H1 (cell line): ENCODE results near the gene GNG8. TPM values are rescaled to one million over a fixed set of nuclear protein-coding genes. Genes with fewer than 3 reads are reported as not detected.

Experiments
- CTCF ChIA-PET: fragments of 300-600 bp; sonication (Branson Sonifier 250); formaldehyde crosslinking; loops from one replicate; lab custom pipeline; 2021; ENCODE audit not compliant: partially characterized antibody; lab: Charles Lee
- POLR2A ChIA-PET: fragments of 300-600 bp; sonication (Branson Sonifier 250); formaldehyde crosslinking; loops from one replicate; lab custom pipeline; 2021; ENCODE audit warnings: inconsistent platforms; ENCODE audit not compliant: partially characterized antibody; lab: Charles Lee
- DNase-seq, 2 experiments: peaks; one replicate each; pipeline versions ENCODE4 v3.0.0 to v3.0.0-alpha.2; 2010 to 2022; ENCODE audit warnings: low spot score in 2 of 2, low read depth in 1 of 2, mixed read lengths in 1 of 2
- FAIRE-seq: peaks from 2 replicates; lab custom pipeline; 2011; peaks lifted over from hg19 to GRCh38; lab: Jason Lieb, UNC
- H2AFZ ChIP-seq: 2 replicates; pipeline ENCODE4 v1.8.1; 2012; ENCODE audit warnings: low read length, inconsistent platforms
- H2AK5ac ChIP-seq: 2 replicates; pipeline ENCODE4 v1.6.1; 2013; ENCODE audit warnings: low read depth, low read length
- H2BK120ac ChIP-seq: replicated peaks from 2 replicates; pipeline ENCODE3; 2013; ENCODE audit warnings: low read depth, low read length, inconsistent platforms
- H2BK12ac ChIP-seq: 2 replicates; pipeline ENCODE4 v1.6.1; 2013; ENCODE audit warnings: low read depth, low read length
- H2BK15ac ChIP-seq: 2 replicates; pipeline ENCODE4 v1.6.1; 2013; ENCODE audit warnings: low read length
- H2BK20ac ChIP-seq: 2 replicates; pipeline ENCODE4 v1.6.1; 2013; ENCODE audit warnings: low read length
- H2BK5ac ChIP-seq: 2 replicates; pipeline ENCODE4 v1.6.1; 2013; ENCODE audit warnings: low read depth, low read length
- H3K14ac ChIP-seq: 2 replicates; pipeline ENCODE4 v1.6.1; 2013; ENCODE audit warnings: inconsistent platforms; ENCODE audit not compliant: insufficient read length
- H3K18ac ChIP-seq: 2 replicates; pipeline ENCODE4 v1.6.1; 2013; ENCODE audit warnings: low read length; ENCODE audit errors: extremely low read depth
- H3K23ac ChIP-seq: 2 replicates; pipeline ENCODE4 v1.6.1; 2013; ENCODE audit warnings: inconsistent platforms; ENCODE audit not compliant: insufficient read length
- H3K23me2 ChIP-seq: 2 replicates; pipeline ENCODE4 v1.6.1; 2013; ENCODE audit warnings: low read depth, low read length
- H3K27ac ChIP-seq: 2 replicates; pipeline ENCODE4 v1.6.1; 2011; ENCODE audit warnings: low read depth, low read length, inconsistent platforms
- H3K27me3 ChIP-seq, 4 experiments: replicated peaks in 1 of 4; 1 replicate in 1 of 4; 2 replicates in 3 of 4; pipeline versions ENCODE4 v1.6.1 to v1.8.1; 2011 to 2013; ENCODE audit warnings: low read length in 3 of 4, mild to moderate bottlenecking in 3 of 4, inconsistent platforms in 2 of 4, mixed read lengths in 2 of 4, moderate library complexity in 1 of 4; ENCODE audit not compliant: control insufficient read depth in 3 of 4, insufficient read depth in 3 of 4; ENCODE audit errors: extremely low read depth in 1 of 4
- H3K36me3 ChIP-seq, 4 experiments: 2 replicates each; pipeline versions ENCODE4 v1.6.1 to v1.8.1; 2011 to 2013; ENCODE audit warnings: mild to moderate bottlenecking in 4 of 4, low read length in 3 of 4, moderate library complexity in 2 of 4, control low read depth in 1 of 4, inconsistent platforms in 1 of 4; ENCODE audit not compliant: insufficient read depth in 4 of 4, control insufficient read depth in 2 of 4
- H3K4ac ChIP-seq: replicated peaks from 2 replicates; pipeline ENCODE3; 2013; ENCODE audit warnings: low read length, low read depth, mixed read lengths, inconsistent platforms; ENCODE audit not compliant: insufficient read length
- H3K4me1 ChIP-seq, 4 experiments: replicated peaks in 1 of 4; 1 replicate in 1 of 4; 2 replicates in 3 of 4; pipeline versions ENCODE4 v1.6.1 to v1.8.1; 2011 to 2013; ENCODE audit warnings: low read length in 3 of 4, inconsistent platforms in 2 of 4, mixed read lengths in 1 of 4; ENCODE audit not compliant: insufficient read depth in 4 of 4, control insufficient read depth in 3 of 4
- H3K4me2 ChIP-seq, 2 experiments: 2 replicates each; pipeline versions ENCODE4 v1.6.1 to v1.8.1; 2011 to 2013; ENCODE audit warnings: low read depth in 2 of 2, low read length in 2 of 2, control low read depth in 1 of 2, inconsistent platforms in 1 of 2, mild to moderate bottlenecking in 1 of 2; ENCODE audit not compliant: insufficient read depth in 1 of 2
- H3K4me3 ChIP-seq, 4 experiments: fragments of 200-600, 300-600 bp in 1 of 4; sonication (generic), shearing (Covaris generic), sonication (Bioruptor Twin) in 1 of 4; 2 replicates each; pipeline versions ENCODE4 v1.5.1 to v1.8.1; 2011 to 2016; ENCODE audit warnings: low read length in 4 of 4, low read depth in 3 of 4, control low read depth in 2 of 4, inconsistent platforms in 2 of 4, mild to moderate bottlenecking in 2 of 4, mixed read lengths in 1 of 4, moderate library complexity in 1 of 4; ENCODE audit not compliant: insufficient read depth in 2 of 4; ENCODE audit errors: extremely low read depth in 1 of 4
- H3K56ac ChIP-seq: replicated peaks from 2 replicates; pipeline ENCODE3; 2013; ENCODE audit warnings: low read depth, mild to moderate bottlenecking, mixed read lengths, low read length, inconsistent platforms; ENCODE audit not compliant: insufficient read length
- H3K79me1 ChIP-seq: 2 replicates; pipeline ENCODE4 v1.6.1; 2013; ENCODE audit warnings: low read depth, low read length, control low read depth
- H3K79me2 ChIP-seq, 2 experiments: 2 replicates each; pipeline versions ENCODE4 v1.6.1 to v1.8.1; 2012 to 2013; ENCODE audit warnings: low read length in 2 of 2, mild to moderate bottlenecking in 2 of 2, inconsistent platforms in 1 of 2; ENCODE audit not compliant: insufficient read depth in 2 of 2, control insufficient read depth in 1 of 2
- H3K9ac ChIP-seq, 4 experiments: replicated peaks in 1 of 4; 1 replicate in 1 of 4; 2 replicates in 3 of 4; pipeline versions ENCODE4 v1.6.1 to v1.8.1; 2011 to 2013; ENCODE audit warnings: low read depth in 3 of 4, low read length in 3 of 4, control low read depth in 2 of 4, mild to moderate bottlenecking in 2 of 4, moderate library complexity in 2 of 4, inconsistent platforms in 1 of 4; ENCODE audit errors: extremely low read depth in 1 of 4
- H3K9me3 ChIP-seq, 2 experiments: 2 replicates each; pipeline versions ENCODE4 v1.6.1 to v1.8.1; 2012 to 2013; ENCODE audit warnings: mild to moderate bottlenecking in 2 of 2, moderate library complexity in 2 of 2, control low read depth in 1 of 2, inconsistent platforms in 1 of 2, low read depth in 1 of 2, low read length in 1 of 2, mixed read lengths in 1 of 2; ENCODE audit not compliant: insufficient read depth in 2 of 2
- H4K20me1 ChIP-seq, 2 experiments: replicated peaks in 1 of 2; 2 replicates each; pipeline versions ENCODE3 to v1.8.1; 2011 to 2013; ENCODE audit warnings: inconsistent platforms in 2 of 2, low read length in 2 of 2, mild to moderate bottlenecking in 1 of 2; ENCODE audit not compliant: insufficient read depth in 2 of 2, control insufficient read depth in 1 of 2
- H4K5ac ChIP-seq: 2 replicates; pipeline ENCODE4 v1.6.1; 2013; ENCODE audit warnings: low read length, low read depth, mixed read lengths, inconsistent platforms; ENCODE audit not compliant: insufficient read length
- H4K8ac ChIP-seq: 2 replicates; pipeline ENCODE4 v1.8.0; 2013; ENCODE audit warnings: mild to moderate bottlenecking, moderate library complexity, low read length, inconsistent platforms; ENCODE audit not compliant: insufficient read depth; ENCODE audit errors: extremely low read depth
- H4K91ac ChIP-seq: replicated peaks from 2 replicates; pipeline ENCODE3; 2013; ENCODE audit warnings: low read length, mixed read lengths, inconsistent platforms; ENCODE audit not compliant: insufficient read length
- EGR1 ChIP-seq: IDR thresholded peaks from 2 replicates; pipeline ENCODE4 v1.6.1; 2011; ENCODE audit warnings: low read depth, low read length, borderline replicate concordance
- EP300 ChIP-seq, 2 experiments: IDR thresholded peaks; 1 replicate in 1 of 2; 2 replicates in 1 of 2; pipeline ENCODE4 v1.6.1; 2011 to 2012; ENCODE audit warnings: low read depth in 2 of 2, low read length in 2 of 2, mild to moderate bottlenecking in 2 of 2, borderline replicate concordance in 1 of 2, inconsistent platforms in 1 of 2, moderate library complexity in 1 of 2
- EZH2 ChIP-seq: fragments of 200-600 bp; sonication (generic); IDR thresholded peaks from 2 replicates; pipeline ENCODE4 v1.7.1; 2012; ENCODE audit warnings: low read depth, mild to moderate bottlenecking, moderate library complexity, low read length, inconsistent platforms; ENCODE audit not compliant: severe bottlenecking
- GABPA ChIP-seq: IDR thresholded peaks from 2 replicates; pipeline ENCODE4 v1.6.1; 2011; ENCODE audit warnings: mild to moderate bottlenecking, low read length, moderate library complexity, borderline replicate concordance; ENCODE audit not compliant: insufficient read depth
- WGBS, 2 experiments: shearing (Covaris generic) in 1 of 2; methylation state at CpG; one replicate each; pipeline versions ENCODE4 v1.1.6 to v1.1.7; 2013 to 2015; ENCODE audit warnings: low lambda C conversion rate in 2 of 2, mixed read lengths in 2 of 2, inconsistent platforms in 1 of 2, low coverage in 1 of 2, missing lambda C conversion rate in 1 of 2; ENCODE audit not compliant: insufficient replicate concordance in 2 of 2, insufficient coverage in 1 of 2, insufficient read length in 1 of 2; ENCODE audit errors: extremely low coverage in 1 of 2, missing lambda C conversion rate in 1 of 2; 5-methylcytosine and 5-hydroxymethylcytosine counted together
- polyA plus RNA-seq, 7 experiments: library from polyadenylated mRNA; depleted of rRNA in 3 of 7; stranded (reverse) in 5 of 7; unstranded in 2 of 7; fragments of >200 nt in 5 of 7; fragments of 200-250 nt in 2 of 7; gene quantifications; 1 replicate in 5 of 7; 2 replicates in 1 of 7; 4 replicates in 1 of 7; pipeline versions ENCODE4 v1.2.1 to v1.2.3, GENCODE V29; 2011 to 2013; ENCODE audit warnings: missing spikeins in 2 of 7, mixed read lengths in 2 of 7
- total RNA-seq: library from RNA; stranded (reverse); fragmentation: NEBNext Ultra II Directional; extraction: Animal tissue kit (Norgen Biotek cat#: 25700); gene quantifications from 2 replicates; pipeline ENCODE4 v1.2.1, GENCODE V29; 2021

The GNG8 gene
- total and polyA plus RNA-seq, 2 of the 8 experiments (the other 6 are each of a cell fraction or from before 2014, with no cell fraction given), result not detected

GRCh38 chr19:46611776-46612175 is 24.2 kb downstream of the GNG8 start:
- H3K79me2 ChIP-seq, result no peaks in the 10 kb centered on the region
- no peak overlapping the region for H2BK12ac ChIP-seq
- no peak overlapping the region for H3K27ac ChIP-seq
- H3K23ac ChIP-seq, result no peak overlapping the region
- no peak for TF ChIP-seq EZH2
- TF ChIP-seq EGR1, result no peak
- no peak for TF ChIP-seq EP300 (IDR thresholded peaks at IDR 0.05; ENCODE audit: borderline replicate concordance in 1 of 2, low read depth in 2 of 2, low read length in 2 of 2)
- TF ChIP-seq GABPA, result no peak
- H2BK20ac ChIP-seq, result no peak overlapping the region
- no peaks in the 10 kb centered on the region for H3K79me1 ChIP-seq
- no peak overlapping the region for H2BK120ac ChIP-seq
- DNase-seq (no peak), FAIRE-seq (no peak)
- WGBS, 2 experiments, result 90% methylated on average over 6 of the region's 6 CpGs; no CpG with 5 or more reads in 1 of the 2 experiments
- H3K9me3 ChIP-seq, result no peaks in the 10 kb centered on the region
- H3K23me2 ChIP-seq, result no peaks in the 10 kb centered on the region
- peaks cover 0 to 11% of the 10 kb centered on the region in 2 experiments for H4K20me1 ChIP-seq
- H3K9ac ChIP-seq, result no peak overlapping the region
- H2AK5ac ChIP-seq, result no peak overlapping the region
- H2AFZ ChIP-seq, result no peak overlapping the region
- CTCF ChIA-PET, result interaction anchor here (1.1 to 15.6 kb wide), 6 partner anchors 10 to 93 kb away, joined by 5 to 341 read pairs (median 12); partner anchors contain the start of genes CALM3, DACT3 and PTGIR
- no peak overlapping the region for H4K91ac ChIP-seq
- H4K5ac ChIP-seq, result no peak overlapping the region
- no peak overlapping the region for H3K56ac ChIP-seq
- no peaks in the 10 kb centered on the region for H3K27me3 ChIP-seq
- no peak overlapping the region for H3K4ac ChIP-seq
- no peak overlapping the region for H4K8ac ChIP-seq
- POLR2A ChIA-PET, result interaction anchor here (1.2 to 3.5 kb wide), 3 partner anchors 9 to 20 kb away, joined by 3 to 28 read pairs (median 6); partner anchors contain the start of gene CALM3
- no peak overlapping the region for H3K14ac ChIP-seq
- no peak overlapping the region for H2BK5ac ChIP-seq
- no peaks in the 10 kb centered on the region for H3K4me1 ChIP-seq
- peaks cover 10 to 32% (median 30%) of the 10 kb centered on the region in 4 experiments; a peak in 7 of 8 replicates for H3K36me3 ChIP-seq
- no peak overlapping the region for H2BK15ac ChIP-seq
- H3K4me2 ChIP-seq, result no peak overlapping the region
- H3K4me3 ChIP-seq, result no peak overlapping the region
- no peak overlapping the region for H3K18ac ChIP-seq
